Measurements from ENCODE around the gene TNRC6B. TPM values are rescaled to one million over a fixed set of nuclear protein-coding genes. Genes with fewer than 3 reads are reported as not detected.
"Not testable (repeated sequence)": the region's sequence is repeated elsewhere in the genome, so short reads cannot be mapped to it uniquely, and the experiment has no call there.

The TNRC6B gene
- total and polyA plus RNA-seq, 2 experiments from 2014 or later: 23.7 to 25.8 TPM

GRCh38 chr22:40181323-40181722, 3.6 kb downstream of the TNRC6B start:
- Histone ChIP-seq H3K4me1 (ENCODE audit: insufficient read depth) (peaks cover 58% of the 10 kb centered on the region), H4K20me1 (ENCODE audit: insufficient read depth, poor library complexity, severe bottlenecking) (peaks cover 45% of the 10 kb centered on the region)

GRCh38 chr22:40182231-40182835, 4.6 kb downstream of the TNRC6B start:
- Histone ChIP-seq H3K9me3 (ENCODE audit: low read depth) (no peaks in the 10 kb centered on the region), H3K36me3 (replicated peaks; ENCODE audit: insufficient read depth, low read depth) (no peaks in the 10 kb centered on the region), H3K4me2 (peak overlapping the region; percentile 79), H2AFZ (no peak overlapping the region), H3K27me3 (no peaks in the 10 kb centered on the region), H3K4me1 (ENCODE audit: insufficient read depth) (peaks cover 48% of the 10 kb centered on the region), H3K4me3 (no peak overlapping the region), H3K9me2 (replicated peaks; ENCODE audit: insufficient read depth) (no peaks in the 10 kb centered on the region), H4K20me1 (ENCODE audit: insufficient read depth, poor library complexity, severe bottlenecking) (peaks cover 51% of the 10 kb centered on the region), H3K27ac (peak overlapping the region; percentile 79), H3K79me2 (peaks cover 91% of the 10 kb centered on the region)
- TF ChIP-seq CTCF (IDR thresholded peaks at IDR 0.05; ENCODE audit: poor library complexity): no peak
- no peak for DNase-seq (ENCODE audit: low spot score)
- WGBS (ENCODE audit: low lambda C conversion rate, missing lambda C conversion rate): 59% methylated on average over 4 of the region's 4 CpGs

More at GRCh38 chr22:40181323-40181722, 3.6 kb downstream of the TNRC6B start:
- no peaks in the 10 kb centered on the region for H3K27me3 ChIP-seq
- peak overlapping the region; percentile 37 for H3K27ac ChIP-seq
- H3K79me2 ChIP-seq: peaks cover 81% of the 10 kb centered on the region
- DNase-seq (ENCODE audit: low spot score): no peak
- no peaks in the 10 kb centered on the region for H3K36me3 ChIP-seq (replicated peaks; ENCODE audit: insufficient read depth, low read depth)
- no peak overlapping the region for H2AFZ ChIP-seq
- peak overlapping the region; percentile 79 for H3K4me2 ChIP-seq
- no peaks in the 10 kb centered on the region for H3K9me2 ChIP-seq (replicated peaks; ENCODE audit: insufficient read depth)
- 77% methylated on average over 3 of the region's 3 CpGs for WGBS (ENCODE audit: low lambda C conversion rate, missing lambda C conversion rate)
- no peaks in the 10 kb centered on the region for H3K9me3 ChIP-seq (ENCODE audit: low read depth)
- H3K4me3 ChIP-seq: no peak overlapping the region
- no peak for TF ChIP-seq EZH2 (IDR thresholded peaks at IDR 0.05; ENCODE audit: borderline replicate concordance)
- TF ChIP-seq CTCF (IDR thresholded peaks at IDR 0.05; ENCODE audit: poor library complexity): no peak
- TF ChIP-seq EZH2phosphoT487 (IDR thresholded peaks at IDR 0.05; ENCODE audit: low read depth, severe bottlenecking, unreplicated experiment): no peak

GRCh38 chr22:40183029-40183581, 5.4 kb downstream of the TNRC6B start:
- peak overlapping the region; percentile 79 for H3K4me2 ChIP-seq
- no peaks in the 10 kb centered on the region for H3K9me2 ChIP-seq (replicated peaks; ENCODE audit: insufficient read depth)
- H2AFZ ChIP-seq: no peak overlapping the region
- H3K27ac ChIP-seq: peak overlapping the region; percentile 79
- WGBS (ENCODE audit: low lambda C conversion rate, missing lambda C conversion rate): 12% methylated on average over 9 of the region's 9 CpGs
- H4K20me1 ChIP-seq (ENCODE audit: insufficient read depth, poor library complexity, severe bottlenecking): peaks cover 58% of the 10 kb centered on the region
- H3K4me3 ChIP-seq: no peak overlapping the region
- H3K36me3 ChIP-seq (replicated peaks; ENCODE audit: insufficient read depth, low read depth): no peaks in the 10 kb centered on the region
- no peaks in the 10 kb centered on the region for H3K9me3 ChIP-seq (ENCODE audit: low read depth)
- H3K27me3 ChIP-seq: no peaks in the 10 kb centered on the region
- TF ChIP-seq EZH2phosphoT487 (IDR thresholded peaks at IDR 0.05; ENCODE audit: low read depth, severe bottlenecking, unreplicated experiment) (no peak), EZH2 (IDR thresholded peaks at IDR 0.05; ENCODE audit: borderline replicate concordance) (no peak), CTCF (IDR thresholded peaks at IDR 0.05; ENCODE audit: poor library complexity) (no peak)
- peak; percentile 80 for DNase-seq (ENCODE audit: low spot score)
- peaks cover 97% of the 10 kb centered on the region for H3K79me2 ChIP-seq
- peaks cover 47% of the 10 kb centered on the region for H3K4me1 ChIP-seq (ENCODE audit: insufficient read depth)

- not testable (repeated sequence) for H3K9me3 ChIP-seq (ENCODE audit: low read depth); H3K36me3 ChIP-seq (replicated peaks; ENCODE audit: insufficient read depth, low read depth); DNase-seq (ENCODE audit: low spot score); H3K27me3 ChIP-seq; H3K9me2 ChIP-seq (replicated peaks; ENCODE audit: insufficient read depth); H2AFZ ChIP-seq; H3K4me3 ChIP-seq
- peaks cover 63% of the 10 kb centered on the region for H4K20me1 ChIP-seq (ENCODE audit: insufficient read depth, poor library complexity, severe bottlenecking)
- peaks cover 47% of the 10 kb centered on the region for H3K4me1 ChIP-seq (ENCODE audit: insufficient read depth)
- H3K4me2 ChIP-seq: peak overlapping the region; percentile 79
- H3K27ac ChIP-seq: peak overlapping the region; percentile 79
- WGBS (ENCODE audit: low lambda C conversion rate, missing lambda C conversion rate): 73% methylated on average over 13 of the region's 13 CpGs
- peaks cover 97% of the 10 kb centered on the region for H3K79me2 ChIP-seq
These were observed 5.9 kb downstream of the TNRC6B start for GRCh38 chr22:40183603-40184002.
